ENCODE measurements around the gene TACR2. TPM values are rescaled to one million over a fixed set of nuclear protein-coding genes. Genes with fewer than 3 reads are reported as not detected.

The TACR2 gene
- total RNA-seq, 2 donors from 2014 or later = 0.24 to 0.41 TPM

DNA sequence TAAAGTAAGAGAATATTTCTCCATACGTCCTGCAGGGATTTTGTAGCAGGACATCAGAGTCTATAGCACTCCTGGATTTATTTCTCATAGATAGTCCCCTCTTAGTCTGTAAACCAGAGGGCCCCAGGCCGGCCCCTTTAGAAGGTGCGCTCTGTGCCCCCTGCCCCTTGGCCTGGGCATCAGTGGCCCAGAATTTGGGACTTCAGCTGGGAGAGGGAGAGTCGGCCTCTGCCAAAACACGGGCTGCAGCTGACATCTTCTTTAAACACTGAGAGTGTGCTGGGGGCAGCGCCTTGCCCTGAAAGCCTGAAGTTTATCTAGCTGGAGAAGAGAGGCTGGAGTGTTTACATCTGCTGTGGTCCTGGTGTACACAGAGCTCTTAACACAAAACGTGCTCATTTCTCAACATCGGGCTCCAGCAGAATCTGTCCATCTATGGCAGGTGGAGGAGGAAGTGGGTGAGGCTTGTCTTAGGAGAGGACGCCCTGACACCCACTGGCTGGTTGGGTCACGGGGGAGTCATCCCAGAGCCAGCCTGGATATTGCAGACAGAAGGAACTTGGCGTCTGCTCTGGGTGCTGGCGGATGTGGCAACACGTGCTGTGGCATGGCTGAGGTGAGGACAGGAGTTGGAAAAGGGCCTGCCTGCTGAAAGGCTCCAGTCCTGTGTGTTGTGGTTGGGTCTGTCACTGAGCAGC, 5.0 kb upstream of the TACR2 start:
- no peaks in the 10 kb centered on the region for H3K9me3 ChIP-seq
- no peaks in the 10 kb centered on the region for H3K27me3 ChIP-seq
- H3K36me3 ChIP-seq = no peaks in the 10 kb centered on the region
- peaks cover 0 to 12% of the 10 kb centered on the region in 2 donors for H3K4me1 ChIP-seq
- peak overlapping the region; percentile 57 to 73 for H3K27ac ChIP-seq
- TF ChIP-seq, protein P1, sequence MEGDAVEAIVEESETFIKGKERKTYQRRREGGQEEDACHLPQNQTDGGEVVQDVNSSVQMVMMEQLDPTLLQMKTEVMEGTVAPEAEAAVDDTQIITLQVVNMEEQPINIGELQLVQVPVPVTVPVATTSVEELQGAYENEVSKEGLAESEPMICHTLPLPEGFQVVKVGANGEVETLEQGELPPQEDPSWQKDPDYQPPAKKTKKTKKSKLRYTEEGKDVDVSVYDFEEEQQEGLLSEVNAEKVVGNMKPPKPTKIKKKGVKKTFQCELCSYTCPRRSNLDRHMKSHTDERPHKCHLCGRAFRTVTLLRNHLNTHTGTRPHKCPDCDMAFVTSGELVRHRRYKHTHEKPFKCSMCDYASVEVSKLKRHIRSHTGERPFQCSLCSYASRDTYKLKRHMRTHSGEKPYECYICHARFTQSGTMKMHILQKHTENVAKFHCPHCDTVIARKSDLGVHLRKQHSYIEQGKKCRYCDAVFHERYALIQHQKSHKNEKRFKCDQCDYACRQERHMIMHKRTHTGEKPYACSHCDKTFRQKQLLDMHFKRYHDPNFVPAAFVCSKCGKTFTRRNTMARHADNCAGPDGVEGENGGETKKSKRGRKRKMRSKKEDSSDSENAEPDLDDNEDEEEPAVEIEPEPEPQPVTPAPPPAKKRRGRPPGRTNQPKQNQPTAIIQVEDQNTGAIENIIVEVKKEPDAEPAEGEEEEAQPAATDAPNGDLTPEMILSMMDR (IDR thresholded peaks at IDR 0.05) = no peak
- H3K4me3 ChIP-seq = no peak overlapping the region
- peak; percentile 82 for DNase-seq (ENCODE audit: low spot score)

- no peak for DNase-seq (ENCODE audit: low spot score)
- H3K4me3 ChIP-seq = no peak overlapping the region
- no peaks in the 10 kb centered on the region for H3K9me3 ChIP-seq
- H3K27ac ChIP-seq = no peak overlapping the region
- peaks cover 0 to 12% of the 10 kb centered on the region in 2 donors for H3K4me1 ChIP-seq
- H3K36me3 ChIP-seq = no peaks in the 10 kb centered on the region
- TF ChIP-seq, protein P1 (IDR thresholded peaks at IDR 0.05) = no peak
- no peaks in the 10 kb centered on the region for H3K27me3 ChIP-seq
Measured at GRCh38 chr10:69419744-69420126, 3.0 kb upstream of the TACR2 start.

- Histone ChIP-seq H3K4me3 (no peak overlapping the region), H3K27ac (no peak overlapping the region), H3K9me3 (no peaks in the 10 kb centered on the region), H3K36me3 (no peaks in the 10 kb centered on the region), H3K27me3 (no peaks in the 10 kb centered on the region), H3K4me1 (peaks cover 0 to 12% of the 10 kb centered on the region in 2 donors)
- TF ChIP-seq, protein P1 (IDR thresholded peaks at IDR 0.05) = no peak
- no peak for DNase-seq (ENCODE audit: low spot score)
Measured at GRCh38 chr10:69419096-69419743, 2.5 kb upstream of the TACR2 start.

DNA sequence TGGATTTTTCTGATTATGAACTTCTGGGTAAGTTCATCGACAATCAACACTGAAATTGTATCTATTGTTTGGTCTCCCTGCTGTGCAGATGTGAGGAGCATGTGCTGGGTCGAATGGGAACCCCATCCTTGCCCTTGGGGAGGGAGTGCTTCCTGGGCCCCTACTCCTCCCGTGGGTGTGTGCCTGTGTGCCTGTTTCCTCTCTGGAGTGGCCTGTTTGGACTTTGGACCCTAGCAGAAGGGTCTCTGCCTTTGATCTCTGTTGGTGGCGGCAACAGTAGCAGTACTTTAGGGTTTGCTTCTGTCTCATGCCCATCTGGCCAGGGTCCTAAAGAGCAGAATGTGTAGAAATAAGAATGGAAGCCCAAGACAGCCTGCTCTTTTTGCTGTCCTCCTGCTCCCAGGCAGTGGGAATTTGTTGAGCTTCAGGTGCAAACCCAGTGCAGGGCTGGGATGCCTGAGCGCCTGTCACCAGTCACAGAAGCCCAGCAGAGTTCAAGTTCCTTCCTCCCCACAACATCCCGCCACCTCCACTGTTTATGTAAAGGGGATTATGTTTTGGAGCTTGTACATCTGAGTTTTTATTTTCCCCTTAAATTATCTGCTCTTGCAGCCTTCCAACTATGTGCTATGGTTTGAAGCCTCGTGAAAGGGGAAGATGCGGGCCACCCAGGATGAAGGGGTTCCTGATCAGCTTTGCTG, 1.5 kb upstream of the TACR2 start:
- TF ChIP-seq, protein P1 (IDR thresholded peaks at IDR 0.05) = no peak
- Histone ChIP-seq H3K4me3 (no peak overlapping the region), H3K36me3 (no peaks in the 10 kb centered on the region), H3K4me1 (peaks cover 0 to 15% of the 10 kb centered on the region in 2 donors), H3K27me3 (no peaks in the 10 kb centered on the region), H3K9me3 (no peaks in the 10 kb centered on the region), H3K27ac (no peak overlapping the region)
- no peak for DNase-seq (ENCODE audit: low spot score)

- H3K4me1 ChIP-seq = peaks cover 0 to 18% of the 10 kb centered on the region in 2 donors
- H3K36me3 ChIP-seq = no peaks in the 10 kb centered on the region
- H3K9me3 ChIP-seq = no peaks in the 10 kb centered on the region
- DNase-seq (ENCODE audit: low spot score) = no peak
- TF ChIP-seq, protein P1 (IDR thresholded peaks at IDR 0.05) = no peak
- no peak overlapping the region for H3K4me3 ChIP-seq
- H3K27ac ChIP-seq = no peak overlapping the region
- H3K27me3 ChIP-seq = no peaks in the 10 kb centered on the region
Measured at GRCh38 chr10:69417542-69417941, 824 bp upstream of the TACR2 start.

Measured in right atrium auricular region (tissue), 2 donors.